Stimulated activated CD8-positive, alpha-beta memory T cell treated with anti-CD3 and anti-CD28 coated beads, Interleukin-12 subunit alpha, Interleukin-12 subunit beta, amount 100 ng/mL, for 1 hour (primary cell): Measurements from ENCODE around the gene EEFSEC.

Experiments
- DNase-seq: peaks from one replicate; pipeline ENCODE4 v3.0.0-alpha.2; 2020; ENCODE audit warnings: low read depth

EEFSEC gene

DNA sequence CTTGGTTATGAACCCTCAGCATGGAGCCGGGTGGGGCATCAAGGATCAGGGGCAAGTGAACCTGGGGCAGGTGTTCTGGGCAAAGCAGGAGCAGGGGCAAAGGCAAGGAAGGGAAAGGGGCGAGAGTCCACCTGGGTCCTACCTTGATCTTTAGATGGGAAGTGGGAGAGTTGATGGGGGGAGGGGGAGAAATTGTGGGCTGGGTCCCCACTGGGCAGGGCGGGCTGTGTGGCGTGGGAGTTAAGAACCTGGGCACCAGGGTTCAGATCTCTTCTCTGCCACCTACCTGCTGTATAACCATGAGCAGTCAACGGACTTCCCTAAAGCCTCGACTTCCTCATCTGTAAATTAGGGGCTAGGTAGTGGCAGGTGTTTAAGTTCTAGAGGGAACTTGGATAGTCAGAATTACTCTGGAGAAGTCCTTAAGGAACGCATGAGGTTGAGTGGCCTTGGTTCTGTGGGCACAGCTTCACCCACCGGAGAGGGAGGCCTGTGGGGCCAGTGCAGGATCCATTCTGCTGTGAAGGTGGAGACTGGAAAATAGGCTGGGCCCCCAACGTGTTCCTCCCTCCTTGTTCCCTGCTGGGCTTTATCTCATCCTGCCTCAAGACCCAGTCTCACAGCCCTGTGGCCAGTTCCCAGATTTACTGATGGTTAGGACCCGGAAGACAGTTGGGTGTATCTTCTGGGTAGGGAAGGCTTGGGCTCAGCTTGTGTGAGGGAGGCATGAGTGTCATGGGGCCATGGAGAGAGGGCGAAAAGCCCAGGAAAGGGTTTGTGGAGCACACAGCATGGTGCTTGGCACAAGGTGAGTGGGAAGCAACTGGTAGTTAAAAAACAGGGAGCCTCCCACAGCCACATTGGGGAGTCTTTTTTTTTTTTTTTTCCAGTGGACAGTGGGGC, 90.6 kb downstream of the EEFSEC start:
- no peak for DNase-seq

DNA sequence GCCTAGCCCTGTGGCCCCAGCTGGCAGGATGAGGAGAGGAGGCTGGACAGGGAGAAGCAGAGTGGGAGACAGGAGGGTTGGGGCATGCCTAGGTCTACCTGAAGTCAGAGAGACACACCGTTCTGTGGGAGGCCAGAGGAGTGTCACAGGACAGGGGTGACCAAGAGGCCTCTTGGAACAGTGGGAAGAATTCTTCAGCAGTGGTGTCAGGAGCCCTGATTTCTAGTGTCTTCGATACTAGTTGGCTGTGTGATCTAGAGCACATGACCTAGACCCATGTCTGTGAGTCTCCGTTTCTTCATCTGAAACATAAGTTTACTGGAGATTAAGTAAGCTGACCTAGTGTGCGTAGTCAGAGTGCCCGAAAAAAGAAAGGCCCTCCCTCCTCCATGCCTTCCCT, 92.2 kb downstream of the EEFSEC start:
- DNase-seq: no peak

DNA sequence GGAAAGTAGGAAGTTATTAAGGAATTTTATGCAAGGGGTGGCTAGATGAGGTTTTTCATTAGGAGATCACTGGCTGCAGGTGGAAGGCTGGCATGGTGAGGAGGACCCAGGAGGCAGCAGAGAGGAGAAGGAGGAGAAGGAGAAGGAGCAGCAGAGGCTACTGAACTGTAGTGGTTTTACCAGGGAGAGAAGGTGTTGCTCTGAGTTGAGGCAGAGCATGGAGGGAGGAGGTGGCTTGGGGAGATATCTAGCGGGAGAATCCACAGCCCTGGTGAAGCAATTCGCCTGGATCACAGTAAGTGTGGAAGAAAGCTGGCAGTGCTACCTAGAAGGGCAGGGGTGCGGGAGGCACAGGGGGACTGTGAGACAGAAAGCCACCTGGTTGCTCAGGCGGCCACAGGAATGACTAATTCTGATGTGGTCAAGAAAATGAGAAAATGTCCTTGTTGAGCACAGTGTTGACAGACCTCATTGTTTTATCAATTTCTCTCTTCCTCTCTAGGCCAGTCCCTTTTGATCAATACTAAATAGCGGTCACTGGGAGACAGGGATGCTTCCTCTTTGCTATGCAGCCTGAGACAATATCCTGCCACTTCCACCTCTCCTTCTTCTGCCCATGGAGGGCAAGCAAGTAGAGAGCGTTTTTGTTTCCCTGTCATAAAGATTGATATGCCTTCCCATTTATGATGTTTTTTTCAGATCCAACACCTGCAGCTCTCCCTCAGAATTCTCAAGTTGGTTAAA, 94.6 kb downstream of the EEFSEC start:
- DNase-seq: no peak

DNA sequence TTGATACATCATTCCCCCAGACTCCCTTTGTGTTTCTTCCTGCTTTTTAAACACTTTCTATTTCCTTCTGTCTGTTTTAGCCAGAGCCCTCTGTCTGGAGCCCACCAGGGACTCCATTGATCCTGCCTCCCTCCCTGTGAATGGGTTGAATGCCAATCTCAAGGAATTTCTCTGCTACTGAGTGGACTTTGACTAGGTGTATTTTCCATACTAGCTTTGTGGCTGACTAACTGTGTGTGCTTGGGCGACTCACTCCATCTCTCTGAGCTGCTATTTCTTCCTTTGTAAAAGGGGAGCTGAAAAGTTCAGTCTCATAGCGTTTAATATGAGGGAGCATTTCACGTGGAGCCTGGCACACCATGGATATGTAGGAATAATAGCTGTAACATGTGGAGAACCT, 98.8 kb downstream of the EEFSEC start:
- DNase-seq: no peak

DNA sequence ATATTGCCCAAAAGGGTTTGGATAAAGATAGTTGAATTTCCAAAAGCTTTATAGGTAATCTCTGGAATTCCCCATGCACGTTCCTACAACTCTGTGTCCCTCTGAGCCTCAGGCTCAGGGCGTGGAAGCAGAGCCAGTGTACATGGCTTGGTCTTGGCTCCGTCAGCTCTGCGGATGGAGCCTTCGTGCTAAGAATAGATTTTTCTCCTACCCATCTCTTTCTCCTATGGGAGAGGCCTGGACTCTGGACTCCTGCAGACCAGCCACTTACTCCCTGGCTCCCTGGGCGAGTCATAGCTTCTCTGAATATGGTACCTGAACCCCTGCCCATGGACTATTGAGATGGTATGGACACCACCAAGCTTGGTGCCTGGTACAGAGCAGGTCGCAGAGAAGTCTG, 99.9 kb downstream of the EEFSEC start:
- no peak for DNase-seq

DNA sequence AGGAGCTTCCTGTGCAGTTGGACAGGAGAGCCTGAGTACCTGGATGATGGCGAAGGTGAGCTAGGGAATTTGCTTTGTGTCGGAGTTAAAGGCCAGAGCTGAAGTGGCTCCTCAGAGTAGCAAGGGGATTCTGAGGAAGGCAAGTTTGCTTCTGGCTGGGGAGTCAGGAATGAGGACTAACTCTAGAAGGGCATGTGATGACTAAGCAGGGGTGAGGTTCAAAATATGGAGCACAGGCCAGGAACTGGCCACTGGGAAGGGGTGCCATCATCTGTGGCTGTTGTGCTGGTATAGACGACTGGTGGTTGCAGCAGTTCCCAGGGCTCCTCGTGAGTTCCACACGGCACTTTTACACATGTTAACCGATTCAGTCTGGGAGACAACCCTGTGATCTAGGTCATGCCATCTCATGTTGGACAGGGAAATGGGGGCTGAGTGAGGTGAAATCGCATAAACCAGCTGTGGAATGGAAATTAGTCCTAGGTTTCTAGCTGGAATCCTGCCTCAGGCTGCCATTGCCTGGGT, 100.8 kb downstream of the EEFSEC start:
- no peak for DNase-seq

DNA sequence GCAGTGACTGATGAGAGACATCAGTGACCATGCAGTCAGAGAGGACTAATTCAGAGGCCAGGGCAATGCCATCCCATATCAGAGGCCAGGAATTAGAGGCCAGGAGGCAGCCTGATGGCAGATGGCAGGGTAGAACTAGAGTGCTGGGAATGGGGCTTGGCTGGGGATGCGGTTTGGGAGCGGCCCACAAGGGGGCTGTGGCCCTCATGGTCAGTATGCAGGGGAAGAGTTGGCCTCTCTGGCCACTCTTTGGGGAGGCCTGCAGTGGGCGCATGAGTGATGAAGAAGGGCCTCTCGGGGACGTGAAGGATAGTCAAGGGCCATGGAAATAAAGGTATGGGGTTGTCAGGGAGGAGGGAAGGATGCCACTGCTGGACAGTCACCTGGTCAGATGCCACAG, 101.7 kb downstream of the EEFSEC start:
- no peak for DNase-seq

DNA sequence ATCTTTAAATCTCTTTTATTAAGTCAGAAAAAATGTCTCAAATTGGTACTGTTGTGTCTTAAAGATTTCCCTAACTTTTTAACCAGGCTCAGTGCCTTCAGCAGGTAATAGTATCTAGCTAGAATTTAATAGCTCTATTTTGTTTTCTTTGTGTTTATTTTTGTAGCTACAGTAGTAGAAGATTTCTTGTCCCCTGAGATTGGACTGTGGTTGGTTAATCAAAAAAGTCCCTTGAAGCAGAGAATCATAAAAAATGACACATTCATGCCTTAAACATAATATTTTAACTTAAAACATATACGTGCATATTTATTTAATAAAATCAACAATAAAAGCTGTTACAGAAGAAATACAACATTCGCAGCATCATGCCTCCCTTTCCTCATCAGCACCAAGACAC, 102.8 kb downstream of the EEFSEC start:
- DNase-seq: no peak

DNA sequence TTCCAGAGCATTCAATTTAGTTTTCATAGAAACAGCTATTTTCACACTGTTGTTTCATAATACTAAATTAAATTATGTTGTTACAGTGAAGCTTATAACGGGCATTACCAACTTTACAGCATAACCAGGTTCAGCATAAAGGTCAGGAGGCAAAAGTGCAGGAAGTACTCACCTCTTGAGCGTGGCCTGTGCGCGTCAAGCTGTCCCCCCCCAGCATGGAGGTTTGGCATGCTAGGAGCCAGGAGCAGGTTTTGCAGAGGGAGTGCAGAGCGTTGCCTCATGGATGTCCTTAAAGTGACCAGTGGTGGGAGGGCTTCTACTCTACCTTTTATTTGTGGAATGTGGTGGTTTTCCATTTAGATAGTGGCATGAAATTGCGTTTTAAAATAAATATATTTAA, 104.4 kb downstream of the EEFSEC start:
- DNase-seq: no peak

DNA sequence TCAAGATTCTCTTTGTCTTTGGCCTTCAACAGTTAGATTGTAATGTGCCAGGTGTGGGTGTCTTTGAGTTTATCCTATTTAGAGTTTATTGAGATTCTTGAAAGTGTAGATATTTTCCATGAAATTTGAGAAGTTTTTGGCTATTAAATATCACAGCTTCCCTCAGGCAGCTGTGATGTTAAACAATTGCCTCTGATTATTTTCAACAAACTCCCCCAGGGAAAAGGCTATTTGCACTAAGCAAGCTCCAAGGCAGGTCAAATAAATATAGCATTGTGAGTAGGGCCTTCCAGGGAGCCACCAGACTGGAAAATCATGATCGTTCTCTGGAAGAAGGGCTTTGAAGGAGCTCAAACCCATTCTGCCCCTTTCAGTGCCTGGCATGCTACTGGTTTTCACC, 107.0 kb downstream of the EEFSEC start:
- no peak for DNase-seq

DNA sequence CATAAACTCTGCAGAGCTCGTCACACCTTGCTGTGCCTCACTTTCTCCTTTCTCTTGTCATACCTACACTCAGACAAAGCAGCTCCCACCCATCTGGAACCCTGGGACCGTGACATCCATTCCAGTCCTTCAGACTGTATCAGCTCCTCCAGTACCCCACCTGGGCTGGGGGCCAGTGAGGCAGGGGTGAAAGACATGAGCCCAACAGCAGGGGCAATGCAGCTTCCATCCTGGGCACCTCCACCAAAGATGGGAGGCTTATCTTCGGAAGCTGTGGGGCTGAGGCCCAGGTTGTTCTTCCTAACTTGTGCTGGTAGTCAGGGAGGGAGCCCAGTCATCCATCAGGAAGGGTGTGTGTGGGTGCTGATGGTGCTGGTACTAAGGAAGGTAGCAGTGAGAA, 109.2 kb downstream of the EEFSEC start:
- DNase-seq: no peak

DNA sequence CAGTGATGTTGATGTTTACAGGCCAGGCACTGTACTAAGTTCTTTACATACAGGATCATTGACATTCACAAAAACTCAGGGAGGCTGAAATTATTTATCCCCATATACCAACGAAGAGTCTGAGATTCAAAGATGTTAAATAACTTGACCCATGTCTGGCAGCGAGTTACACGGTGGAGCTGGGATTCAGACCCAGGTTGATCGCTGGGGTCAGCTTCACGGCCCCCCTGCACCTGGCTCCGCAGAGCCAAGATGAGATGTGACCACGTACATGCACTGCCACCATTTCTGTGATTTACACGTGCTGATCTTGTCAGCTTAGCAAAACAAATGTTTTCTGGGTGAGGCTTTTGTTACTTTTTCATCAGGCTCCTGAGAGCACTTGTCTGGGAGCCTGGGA, 109.8 kb downstream of the EEFSEC start:
- no peak for DNase-seq

DNA sequence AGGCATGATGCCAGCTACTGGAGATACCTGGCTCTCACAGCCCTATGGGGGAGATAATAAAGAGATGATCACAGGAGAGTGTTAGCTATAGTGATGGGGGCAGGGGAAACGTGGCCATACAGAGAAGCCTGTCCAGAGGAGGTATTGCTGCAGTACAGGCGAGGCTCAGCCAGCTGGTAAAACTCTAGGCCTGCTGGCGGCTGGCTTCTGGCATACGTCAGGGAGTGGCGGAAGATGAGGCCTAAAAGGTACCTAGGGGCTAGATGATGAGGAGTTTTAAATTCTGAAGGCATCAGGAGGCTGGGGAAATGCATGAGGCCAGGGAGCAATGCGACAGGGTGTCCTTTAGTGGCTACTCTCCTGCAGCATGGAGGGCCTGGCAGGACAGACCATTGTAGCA, 110.7 kb downstream of the EEFSEC start:
- no peak for DNase-seq

DNA sequence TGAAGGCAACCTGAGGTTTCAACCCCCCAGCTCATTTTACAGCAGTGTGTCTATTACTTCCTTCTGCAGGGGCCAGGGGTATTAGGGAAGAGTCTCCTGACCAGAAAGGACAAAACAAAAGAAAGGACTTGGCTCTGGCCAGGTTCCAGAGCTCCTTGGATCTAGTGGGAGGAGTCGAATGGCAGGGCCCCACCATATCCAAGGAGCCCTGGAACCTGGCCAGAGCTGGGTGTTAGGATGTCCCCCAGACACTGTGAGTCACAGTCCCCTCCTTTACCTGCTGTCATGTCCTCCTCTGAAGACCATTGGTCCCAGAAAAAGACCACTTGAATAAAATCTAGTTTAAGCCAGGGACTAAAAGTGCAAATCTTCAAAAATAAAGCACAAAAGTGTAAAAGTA, 113.2 kb downstream of the EEFSEC start:
- no peak for DNase-seq

DNA sequence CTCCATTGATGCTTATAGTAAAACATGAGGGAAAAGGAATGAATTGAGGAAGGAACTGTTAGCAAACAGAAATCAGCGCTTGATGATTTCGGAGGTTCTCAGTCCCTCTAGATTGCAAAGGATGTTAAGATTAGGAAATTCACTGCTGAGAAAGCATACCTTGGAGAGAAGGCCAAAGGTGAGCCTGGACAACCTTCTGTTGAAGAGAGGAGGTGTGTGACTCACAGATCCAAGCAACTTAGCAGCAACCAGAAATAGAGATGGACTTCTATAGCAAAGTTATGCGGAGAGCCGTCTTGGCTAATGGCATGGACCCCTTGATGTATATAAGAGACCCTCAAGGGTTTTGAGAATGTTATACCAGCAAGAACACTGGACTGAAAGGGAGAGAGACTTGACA, 114.3 kb downstream of the EEFSEC start:
- DNase-seq: no peak

DNA sequence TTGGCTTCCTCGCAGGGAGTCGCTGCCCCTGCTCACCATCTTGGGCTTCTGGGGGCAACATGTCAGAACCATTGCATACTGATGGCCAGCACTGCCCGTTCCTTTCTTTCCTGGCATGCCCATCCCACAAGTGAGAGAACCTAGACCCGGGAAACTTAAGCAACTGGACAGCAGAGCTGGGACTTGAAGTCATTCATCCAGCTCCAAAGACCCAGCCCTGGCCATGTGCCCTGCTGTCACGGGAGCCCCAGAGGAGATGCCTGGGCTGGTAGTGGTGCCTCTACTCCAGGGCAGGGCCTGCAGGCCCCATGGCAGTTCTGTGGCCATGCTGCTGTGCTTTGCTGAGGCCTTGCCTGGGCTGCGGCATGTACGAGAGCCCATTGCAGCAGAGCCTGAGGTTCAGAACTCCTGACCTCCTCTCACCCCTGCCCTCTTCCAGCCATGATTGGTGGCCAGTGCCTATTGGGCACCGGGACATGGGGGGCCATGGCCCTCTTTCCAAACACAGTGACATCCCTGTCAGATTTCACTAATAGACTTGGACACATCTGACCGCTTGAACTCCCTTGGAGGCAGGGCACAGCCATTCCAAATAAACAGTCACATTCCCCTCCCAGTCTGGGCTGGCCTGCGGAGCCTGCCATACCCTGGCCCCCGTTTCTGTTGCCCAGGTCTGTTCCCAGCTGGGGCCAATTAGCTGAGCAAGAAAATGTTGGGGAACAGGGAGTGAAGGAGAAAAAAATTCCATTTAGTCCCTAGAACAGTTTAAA, 115.9 kb downstream of the EEFSEC start:
- no peak for DNase-seq

DNA sequence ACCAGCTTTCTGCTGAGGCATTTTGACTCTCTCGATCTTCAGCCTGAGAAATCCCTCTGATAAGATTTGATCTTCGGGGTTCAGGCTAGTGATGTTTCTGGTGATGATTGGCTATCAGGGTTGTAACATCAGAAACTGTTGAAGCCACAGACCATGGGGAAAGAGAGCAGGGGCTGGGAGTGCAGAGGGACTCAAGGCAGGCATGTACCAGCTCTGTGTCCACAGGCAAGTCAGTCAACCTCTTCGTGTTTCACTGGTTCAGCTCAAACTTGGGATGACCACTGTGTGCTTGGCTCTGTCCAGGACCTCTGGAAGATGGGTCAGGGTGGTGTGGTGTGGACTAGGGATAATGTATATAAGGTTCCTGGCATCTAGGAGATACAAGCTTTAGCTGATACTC, 116.5 kb downstream of the EEFSEC start:
- no peak for DNase-seq

DNA sequence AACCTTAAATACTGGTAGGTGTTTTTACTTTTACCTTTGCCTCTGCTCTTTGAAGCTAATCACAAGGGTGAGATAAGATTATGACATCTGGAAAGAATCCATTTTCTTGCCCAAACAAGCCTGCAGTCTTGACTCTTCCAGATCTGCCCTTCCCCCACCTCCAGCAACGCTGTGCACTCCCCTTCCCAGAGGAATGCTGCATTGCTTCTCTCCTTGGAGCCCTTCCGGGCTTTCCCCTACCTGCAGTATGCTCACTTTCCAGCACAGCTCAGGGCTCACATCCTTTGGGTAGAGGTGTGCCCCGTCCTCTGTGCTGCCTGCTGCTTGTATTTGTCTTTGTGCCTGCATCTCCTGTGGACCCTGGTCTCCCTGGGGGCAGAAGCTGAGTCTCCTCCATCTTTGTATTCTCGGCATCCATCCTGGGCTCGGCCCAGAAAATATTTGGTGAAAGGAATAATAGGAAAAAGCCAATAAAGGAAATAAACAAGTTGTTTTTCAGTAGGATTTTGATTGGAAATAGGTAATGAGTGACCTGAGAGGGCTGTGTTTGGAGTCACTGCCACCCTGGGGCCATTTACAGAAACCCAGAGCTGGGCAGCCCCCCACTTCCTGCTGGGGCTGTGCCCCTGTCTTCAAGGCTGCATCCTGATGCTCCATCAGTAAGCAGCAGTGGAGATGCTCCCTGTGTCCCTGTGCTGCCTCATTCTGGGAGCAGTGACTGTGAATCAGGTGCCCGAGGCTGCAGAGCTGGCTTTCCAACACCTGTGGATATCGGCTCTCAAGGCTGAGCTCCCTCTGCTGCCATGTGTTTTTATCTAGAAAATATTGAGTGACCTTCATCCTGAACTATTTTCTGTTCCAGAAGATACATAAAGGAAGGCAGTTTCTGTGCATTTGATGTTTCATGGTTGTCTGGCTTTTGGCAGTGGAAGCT, 117.5 kb downstream of the EEFSEC start:
- DNase-seq: no peak

DNA sequence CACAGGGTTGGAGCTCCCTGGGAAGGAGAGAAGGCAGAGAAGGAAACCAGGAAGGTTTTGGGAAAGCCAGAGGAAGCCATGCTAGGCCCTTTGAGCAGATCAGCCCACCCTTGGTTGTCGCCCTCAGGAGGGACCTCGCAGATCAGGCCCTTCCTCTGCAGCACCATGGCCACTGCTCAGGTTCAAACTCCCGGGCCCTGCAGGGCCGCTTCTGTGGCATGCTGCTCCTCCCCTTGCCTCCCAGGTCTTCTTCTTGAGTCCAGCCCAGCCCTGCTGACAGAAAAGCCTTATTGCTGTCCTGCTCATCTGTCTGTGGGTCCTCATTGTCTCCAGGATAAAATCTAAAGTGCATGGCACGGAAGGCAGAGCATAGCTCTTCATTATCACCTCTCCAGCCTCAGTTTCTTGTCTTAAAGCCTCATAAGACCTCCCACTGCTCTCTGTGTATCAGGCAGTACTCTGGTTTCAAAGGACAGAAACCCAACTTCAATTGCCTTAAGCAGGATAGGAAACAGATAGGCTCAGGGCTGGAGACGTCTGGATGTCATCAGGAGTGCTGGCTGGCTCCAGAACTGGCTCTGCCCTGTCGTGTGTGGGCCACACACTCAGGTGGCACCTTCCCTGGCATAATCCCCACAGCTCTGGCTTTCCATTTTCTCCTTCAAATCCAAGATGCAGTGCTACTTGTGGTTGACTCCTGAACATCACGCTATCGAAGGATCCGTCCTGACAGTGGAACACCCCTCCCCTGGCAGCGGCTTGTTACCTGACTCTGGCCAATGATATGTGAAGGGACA, 118.5 kb downstream of the EEFSEC start:
- DNase-seq: no peak

DNA sequence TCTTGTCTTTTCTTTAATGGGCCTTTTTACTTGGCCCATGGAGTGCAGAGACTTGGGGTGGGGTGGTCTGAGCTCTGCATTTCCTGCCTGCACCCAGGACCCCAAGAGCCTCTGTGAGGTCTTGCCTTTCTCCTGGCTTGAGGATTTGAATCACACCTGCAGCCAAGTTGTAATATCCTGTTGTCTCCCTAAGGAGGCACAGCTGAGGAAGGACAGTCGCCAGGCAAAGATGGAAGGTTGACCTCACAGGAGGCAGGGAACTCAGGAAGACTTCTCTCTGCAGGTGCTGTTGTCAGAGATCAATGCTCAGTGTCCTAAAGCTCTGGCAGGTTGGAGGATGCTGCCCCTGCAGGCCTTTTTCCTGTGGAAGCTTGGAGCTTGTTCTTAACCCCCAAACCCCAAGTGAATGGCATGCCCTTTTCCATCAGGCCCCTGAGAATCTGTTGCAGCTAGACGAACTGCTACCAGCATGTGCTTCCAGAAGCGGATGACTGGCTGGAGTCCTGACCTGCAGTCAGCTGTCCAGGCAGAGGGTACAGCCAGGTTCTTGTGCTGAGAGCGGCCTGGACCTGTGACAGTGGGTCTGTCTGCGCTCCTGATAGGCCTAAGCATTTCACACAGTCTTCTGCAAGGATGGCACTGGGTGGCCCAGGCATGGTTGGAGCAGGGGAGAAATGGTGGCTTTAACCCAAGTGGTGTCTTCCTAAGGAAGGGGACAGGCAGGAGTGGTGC, 120.0 kb downstream of the EEFSEC start:
- DNase-seq: no peak
